K562 (cell line): ENCODE measurements around the gene CHD2. TPM values are rescaled to one million over a fixed set of nuclear protein-coding genes. Genes with fewer than 3 reads are reported as not detected.
A peak's percentile ranks its signal among the peaks of the same experiment; 100 is the strongest.

Source experiments
- BCLAF1 ChIP-seq, 2 experiments: fragments of 450-650 bp in 1 of 2; IDR thresholded peaks; 2 replicates each; pipeline ENCODE4 v1.6.1; 2011 to 2017; ENCODE audit warnings: low read depth in 2 of 2, antibody characterized with exemption in 1 of 2, borderline replicate concordance in 1 of 2, low read length in 1 of 2, mild to moderate bottlenecking in 1 of 2, mixed read lengths in 1 of 2; ENCODE audit not compliant: control insufficient read depth in 1 of 2
- CBFA2T3 ChIP-seq: fragments of 450-650 bp; IDR thresholded peaks from 2 replicates; pipeline ENCODE4 v1.6.1; 2017
- KLF1 ChIP-seq: fragments of 450-650 bp; IDR thresholded peaks from 2 replicates; pipeline ENCODE4 v1.6.1; 2016; ENCODE audit warnings: missing genetic modification characterization, missing compliant biosample characterization
- NFE2 ChIP-seq: IDR thresholded peaks from 2 replicates; pipeline ENCODE4 v1.6.1; 2014; ENCODE audit warnings: antibody characterized with exemption, low read depth
- ZFX ChIP-seq: sonication (generic); formaldehyde crosslinking; IDR thresholded peaks from 2 replicates; pipeline ENCODE4 v1.8.0; 2022; ENCODE audit warnings: mild to moderate bottlenecking, missing genetic modification reagents, moderate library complexity
- ZNF518B ChIP-seq: fragments of 250-450 bp; sonication (Bioruptor Pico); IDR thresholded peaks from 2 replicates; pipeline ENCODE4 v1.5.0; 2021; ENCODE audit warnings: mild to moderate bottlenecking, moderate library complexity
- polyA plus RNA-seq, 8 experiments: library from polyadenylated mRNA; depleted of rRNA in 4 of 8; stranded (reverse) in 5 of 8; unstranded in 3 of 8; fragments of >200 nt; fragmentation: Nextera tagmentation in 2 of 8; fragmentation: Illumina TruSeq in 1 of 8; extraction: Ambion mirVana in 2 of 8; extraction: Trizol in 1 of 8; gene quantifications; 2 replicates each; pipeline versions ENCODE4 v1.2.1 to v1.2.3, GENCODE V29; 2011 to 2014; ENCODE audit warnings: inconsistent platforms in 1 of 8, missing spikeins in 1 of 8
- total RNA-seq, 7 experiments: library from RNA; depleted of rRNA in 6 of 7; stranded (reverse); fragments of >200 nt in 6 of 7; fragmentation: Illumina TruSeq in 2 of 7; extraction: Trizol in 2 of 7; gene quantifications; 2 replicates each; pipeline versions ENCODE4 v1.2.1 to v1.2.3, GENCODE V29; 2011 to 2021; ENCODE audit warnings: low replicate concordance in 1 of 7

CHD2 gene
- total and polyA plus RNA-seq, 9 of the 15 experiments (the other 6 are each of a cell fraction or from before 2014, with no cell fraction given): 38.9 to 70.8 (median 56.2) TPM

GRCh38 chr15:92884436-92885223 is 15.5 kb upstream of the CHD2 start (continued):
- TF ChIP-seq BCLAF1 (IDR thresholded peaks at IDR 0.05; ENCODE audit: borderline replicate concordance in 1 of 2, control insufficient read depth in 1 of 2, low read depth in 2 of 2, low read length in 1 of 2): 0 out of 4 replicates have a peak, but pooled peaks of 1 of the 2 experiments have one; percentile 13
- no peak for TF ChIP-seq NFE2
- TF ChIP-seq ZFX: no peak
- TF ChIP-seq CBFA2T3: no peak
- no peak for TF ChIP-seq KLF1 (tag)
- TF ChIP-seq ZNF518B (CRISPR knock-in tag): no peak
